ENCODE results near the gene APOC3.

DNA sequence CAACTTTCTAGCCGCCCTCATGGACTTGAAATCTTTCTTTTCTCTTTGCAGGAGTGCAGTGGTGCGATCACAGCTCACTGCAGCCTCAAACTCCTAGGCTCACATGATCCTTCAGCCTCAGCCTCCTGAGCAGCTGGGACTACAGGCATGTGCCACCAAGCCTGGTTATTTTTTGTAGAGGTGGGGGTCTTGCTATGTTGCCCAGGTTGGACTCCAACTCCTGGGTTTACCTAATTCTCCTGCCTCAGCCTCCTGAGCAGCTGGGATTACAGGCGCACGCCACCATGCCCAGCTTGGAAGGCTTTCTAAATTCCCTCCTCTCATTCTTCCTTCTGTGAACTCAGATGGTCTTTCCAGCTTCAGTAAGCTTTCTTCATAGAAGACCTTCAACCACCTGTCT is 12.4 kb downstream of the APOC3 start:
- TF ChIP-seq POLR2A (IDR thresholded peaks at IDR 0.05): no peak
- TF ChIP-seq, protein P1, sequence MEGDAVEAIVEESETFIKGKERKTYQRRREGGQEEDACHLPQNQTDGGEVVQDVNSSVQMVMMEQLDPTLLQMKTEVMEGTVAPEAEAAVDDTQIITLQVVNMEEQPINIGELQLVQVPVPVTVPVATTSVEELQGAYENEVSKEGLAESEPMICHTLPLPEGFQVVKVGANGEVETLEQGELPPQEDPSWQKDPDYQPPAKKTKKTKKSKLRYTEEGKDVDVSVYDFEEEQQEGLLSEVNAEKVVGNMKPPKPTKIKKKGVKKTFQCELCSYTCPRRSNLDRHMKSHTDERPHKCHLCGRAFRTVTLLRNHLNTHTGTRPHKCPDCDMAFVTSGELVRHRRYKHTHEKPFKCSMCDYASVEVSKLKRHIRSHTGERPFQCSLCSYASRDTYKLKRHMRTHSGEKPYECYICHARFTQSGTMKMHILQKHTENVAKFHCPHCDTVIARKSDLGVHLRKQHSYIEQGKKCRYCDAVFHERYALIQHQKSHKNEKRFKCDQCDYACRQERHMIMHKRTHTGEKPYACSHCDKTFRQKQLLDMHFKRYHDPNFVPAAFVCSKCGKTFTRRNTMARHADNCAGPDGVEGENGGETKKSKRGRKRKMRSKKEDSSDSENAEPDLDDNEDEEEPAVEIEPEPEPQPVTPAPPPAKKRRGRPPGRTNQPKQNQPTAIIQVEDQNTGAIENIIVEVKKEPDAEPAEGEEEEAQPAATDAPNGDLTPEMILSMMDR (IDR thresholded peaks at IDR 0.05): no peak

All from body of pancreas (tissue), 4 donors.